Endothelial cell of umbilical vein (primary cell): ENCODE measurements around the gene RAB5IF. TPM values are rescaled to one million over a fixed set of nuclear protein-coding genes. Genes with fewer than 3 reads are reported as not detected.
A peak's percentile ranks its signal among the peaks of the same experiment; 100 is the strongest.

Experiments used
- BruUV-seq: library from RNA; stranded (reverse); fragments of 400-500 nt; replicated peaks from 2 replicates; lab custom pipeline; 2021; lab: Mats Ljungman, UMichigan
- CTCF ChIA-PET: fragments of 300-600, 350-600 bp; sonication (Branson Sonifier 250); formaldehyde crosslinking; loops from one replicate; lab custom pipeline; 2021; ENCODE audit warnings: antibody characterized with exemption, inconsistent platforms; lab: Charles Lee
- POLR2A ChIA-PET: fragments of 300-600, 350-600 bp; sonication (Branson Sonifier 250); formaldehyde crosslinking; loops from one replicate; lab custom pipeline; 2021; ENCODE audit warnings: antibody characterized with exemption, inconsistent platforms; lab: Charles Lee
- DNase-seq: peaks from one replicate; pipeline ENCODE4 v3.0.0-alpha.2; 2011; ENCODE audit warnings: low read depth, low spot score
- FAIRE-seq: peaks from 2 replicates; lab custom pipeline; 2011; peaks lifted over from hg19 to GRCh38; lab: Jason Lieb, UNC
- H2AFZ ChIP-seq: 2 replicates; pipeline ENCODE4 v1.6.0; 2012; ENCODE audit warnings: low read depth, low read length, control low read depth, inconsistent platforms
- H3K27ac ChIP-seq: 2 replicates; pipeline ENCODE4 v1.5.1; 2011; ENCODE audit warnings: low read depth, mild to moderate bottlenecking, control low read depth, low read length, moderate library complexity; ENCODE audit not compliant: insufficient read depth
- H3K27me3 ChIP-seq, 2 experiments: 2 replicates each; pipeline versions ENCODE4 v1.6.0 to v1.6.1; 2011; ENCODE audit warnings: low read length in 2 of 2, mixed read lengths in 1 of 2; ENCODE audit not compliant: control insufficient read depth in 2 of 2, insufficient read depth in 2 of 2
- H3K36me3 ChIP-seq, 2 experiments: 2 replicates in 1 of 2; 3 replicates in 1 of 2; pipeline ENCODE4 v1.5.1; 2011; ENCODE audit warnings: low read length in 2 of 2, mild to moderate bottlenecking in 1 of 2, moderate library complexity in 1 of 2; ENCODE audit not compliant: control insufficient read depth in 2 of 2, insufficient read depth in 2 of 2; ENCODE audit errors: extremely low read depth in 1 of 2
- H3K4me1 ChIP-seq: 3 replicates; pipeline ENCODE4 v1.5.1; 2011; ENCODE audit warnings: mild to moderate bottlenecking, low read length; ENCODE audit not compliant: control insufficient read depth, insufficient read depth; ENCODE audit errors: extremely low read depth
- H3K4me2 ChIP-seq: 2 replicates; pipeline ENCODE4 v1.6.1; 2011; ENCODE audit warnings: low read length, control low read depth, mixed read lengths; ENCODE audit not compliant: insufficient read depth
- H3K4me3 ChIP-seq, 3 experiments: fragments of 200-600 bp in 1 of 3; sonication (generic), shearing (Covaris generic) in 1 of 3; replicated peaks in 1 of 3; 2 replicates each; pipeline ENCODE4 v1.5.1; 2011 to 2016; ENCODE audit warnings: control low read depth in 3 of 3, low read length in 3 of 3, mild to moderate bottlenecking in 2 of 3, inconsistent platforms in 1 of 3, low read depth in 1 of 3, moderate library complexity in 1 of 3; ENCODE audit not compliant: insufficient read depth in 1 of 3
- H3K79me2 ChIP-seq: 2 replicates; pipeline ENCODE4 v1.6.0; 2012; ENCODE audit warnings: low read length, inconsistent platforms; ENCODE audit not compliant: control insufficient read depth, insufficient read depth
- H3K9ac ChIP-seq: replicated peaks from 2 replicates; pipeline ENCODE3; 2011; ENCODE audit warnings: low read length, control low read depth; ENCODE audit not compliant: insufficient read depth; ENCODE audit errors: extremely low read depth
- H3K9me1 ChIP-seq: replicated peaks from 3 replicates; pipeline ENCODE4 v1.6.0; 2011; ENCODE audit warnings: mild to moderate bottlenecking, low read length; ENCODE audit not compliant: control insufficient read depth, insufficient read depth; ENCODE audit errors: extremely low read depth
- H3K9me3 ChIP-seq: replicated peaks from 2 replicates; pipeline ENCODE4 v1.5.1; 2012; ENCODE audit warnings: low read length, inconsistent platforms; ENCODE audit not compliant: control insufficient read depth, insufficient read depth
- H4K20me1 ChIP-seq: replicated peaks from 2 replicates; pipeline ENCODE3; 2011; ENCODE audit warnings: mild to moderate bottlenecking, low read length; ENCODE audit not compliant: control insufficient read depth, insufficient read depth; ENCODE audit errors: extremely low read depth
- MYC ChIP-seq: IDR thresholded peaks from one replicate; pipeline ENCODE4 v1.6.1; 2011; ENCODE audit warnings: mild to moderate bottlenecking, low read depth, low read length
- dilution Hi-C: fragments of 300-500 bp; cut with MboI; formaldehyde crosslinking; loops from one replicate; pipeline ENCODE4 v1.15.0; 2019; ENCODE audit warnings: low sequenced_read_pairs; ENCODE audit not compliant: extremely low pct_ligation_motif_present
- intact Hi-C: fragments of 100-400 bp; cut with micrococcal nuclease; formaldehyde crosslinking; loops from one replicate; pipeline ENCODE4 v1.10.0; 2022
- polyA plus RNA-seq, 4 experiments: library from polyadenylated mRNA; depleted of rRNA in 3 of 4; stranded (reverse) in 3 of 4; unstranded in 1 of 4; fragments of >200 nt; gene quantifications; 2 replicates each; pipeline versions ENCODE4 v1.2.1 to v1.2.3, GENCODE V29; 2011 to 2012; ENCODE audit warnings: missing spikeins in 1 of 4
- total RNA-seq: library from RNA; stranded (reverse); gene quantifications from 2 replicates; pipeline ENCODE4 v1.2.3, GENCODE V29; 2021
- TF ChIP-seq, protein P1 (sequence below): IDR thresholded peaks from 2 replicates; pipeline ENCODE4 v1.6.1; 2011; ENCODE audit not compliant: insufficient read depth, insufficient read length
- TF ChIP-seq, protein P2 (sequence below), 2 donors: IDR thresholded peaks; 1 replicate in 1 of 2; 2 replicates in 1 of 2; pipeline ENCODE4 v1.5.1; 2011; ENCODE audit warnings: low read length in 2 of 2, mild to moderate bottlenecking in 2 of 2, moderate library complexity in 2 of 2, control low read depth in 1 of 2, inconsistent platforms in 1 of 2, low read depth in 1 of 2; ENCODE audit not compliant: insufficient read depth in 1 of 2; ENCODE audit errors: extremely low read depth in 1 of 2

The RAB5IF gene
- total and polyA plus RNA-seq, 2 donors (not counting 3 experiments of a cell fraction or from before 2014, with no cell fraction given): 113 to 162 TPM

DNA sequence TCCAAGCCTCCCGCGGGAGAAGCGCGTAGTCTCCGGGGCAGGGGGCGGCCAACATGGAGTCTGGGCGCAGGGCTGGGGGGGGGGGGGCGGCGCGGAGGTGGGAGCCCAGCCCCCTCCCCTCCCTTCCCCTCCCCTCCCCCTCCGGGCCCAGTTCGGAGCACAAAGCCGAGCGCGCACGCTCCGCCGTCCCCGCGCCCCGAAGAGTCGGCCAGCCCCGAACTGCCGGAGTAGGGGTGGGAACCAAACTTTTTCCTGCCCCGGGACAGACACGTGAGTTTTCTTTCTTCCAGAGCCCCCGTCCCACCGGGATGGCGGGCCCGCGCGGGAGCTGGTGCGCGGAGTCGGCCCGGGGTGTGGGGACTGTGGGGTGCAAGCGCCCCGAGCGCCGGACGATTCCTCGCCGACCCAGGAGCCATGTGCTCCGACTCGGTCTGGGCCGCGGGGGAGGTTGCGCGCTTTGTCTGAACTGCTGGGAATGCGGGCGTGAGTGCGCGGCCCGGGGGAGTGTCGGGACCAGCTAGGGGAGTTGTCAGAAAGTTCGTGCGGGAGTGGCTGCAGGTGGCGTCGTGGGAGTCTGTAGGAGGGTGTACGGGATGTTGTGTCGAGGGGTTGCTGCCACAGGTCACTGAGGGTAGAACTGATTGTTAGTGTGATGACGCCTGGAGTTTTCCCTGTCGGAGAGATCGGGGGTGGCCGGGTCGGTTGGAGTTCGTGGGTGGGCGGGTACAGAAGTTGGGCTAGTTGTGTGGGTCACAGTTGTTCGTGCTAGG, 31.0 kb upstream of the RAB5IF start:
- Histone ChIP-seq H3K4me3 (peak overlapping the region; percentile 55 to 87 (median 85)), H2AFZ (peak overlapping the region; percentile 58), H3K4me2 (peak overlapping the region; percentile 57), H3K9ac (peak overlapping the region; percentile 92), H3K4me1 (peaks cover 24% of the 10 kb centered on the region), H3K36me3 (peaks cover 0 to under 1% of the 10 kb centered on the region in 2 experiments), H3K79me2 (peaks cover 41% of the 10 kb centered on the region), H3K27me3 (no peaks in the 10 kb centered on the region), H3K9me1 (no peaks in the 10 kb centered on the region), H4K20me1 (no peaks in the 10 kb centered on the region), H3K27ac (peak overlapping the region; percentile 71), H3K9me3 (no peaks in the 10 kb centered on the region)
- TF ChIP-seq, protein P1, sequence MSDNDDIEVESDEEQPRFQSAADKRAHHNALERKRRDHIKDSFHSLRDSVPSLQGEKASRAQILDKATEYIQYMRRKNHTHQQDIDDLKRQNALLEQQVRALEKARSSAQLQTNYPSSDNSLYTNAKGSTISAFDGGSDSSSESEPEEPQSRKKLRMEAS: peak; percentile 32
- TF ChIP-seq, protein P2, sequence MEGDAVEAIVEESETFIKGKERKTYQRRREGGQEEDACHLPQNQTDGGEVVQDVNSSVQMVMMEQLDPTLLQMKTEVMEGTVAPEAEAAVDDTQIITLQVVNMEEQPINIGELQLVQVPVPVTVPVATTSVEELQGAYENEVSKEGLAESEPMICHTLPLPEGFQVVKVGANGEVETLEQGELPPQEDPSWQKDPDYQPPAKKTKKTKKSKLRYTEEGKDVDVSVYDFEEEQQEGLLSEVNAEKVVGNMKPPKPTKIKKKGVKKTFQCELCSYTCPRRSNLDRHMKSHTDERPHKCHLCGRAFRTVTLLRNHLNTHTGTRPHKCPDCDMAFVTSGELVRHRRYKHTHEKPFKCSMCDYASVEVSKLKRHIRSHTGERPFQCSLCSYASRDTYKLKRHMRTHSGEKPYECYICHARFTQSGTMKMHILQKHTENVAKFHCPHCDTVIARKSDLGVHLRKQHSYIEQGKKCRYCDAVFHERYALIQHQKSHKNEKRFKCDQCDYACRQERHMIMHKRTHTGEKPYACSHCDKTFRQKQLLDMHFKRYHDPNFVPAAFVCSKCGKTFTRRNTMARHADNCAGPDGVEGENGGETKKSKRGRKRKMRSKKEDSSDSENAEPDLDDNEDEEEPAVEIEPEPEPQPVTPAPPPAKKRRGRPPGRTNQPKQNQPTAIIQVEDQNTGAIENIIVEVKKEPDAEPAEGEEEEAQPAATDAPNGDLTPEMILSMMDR (IDR thresholded peaks at IDR 0.05; ENCODE audit: extremely low read depth in 1 of 2, insufficient read depth in 1 of 2, low read depth in 1 of 2, low read length in 2 of 2): no peak
- peak; percentile 43 for TF ChIP-seq MYC
- ChIA-PET POLR2A (no interaction called here), CTCF (interaction anchor here (0.9 to 2.1 kb wide), 6 partner anchors 11 to 31 kb away, joined by 3 to 14 read pairs (median 6); partner anchors contain the start of gene RAB5IF)
- no TSS peak for BruUV-seq
- dilution Hi-C loops (no loop called here), intact Hi-C loops (no loop called here)
- DNase-seq (peak; percentile 58), FAIRE-seq (peak; percentile 67)
